ENCODE measurements around the gene MAP4K4. TPM values are rescaled to one million over a fixed set of nuclear protein-coding genes. Genes with fewer than 3 reads are reported as not detected.

MAP4K4 gene
- polyA plus RNA-seq, 4 donors, result 68.7 to 84.3 (median 76.3) TPM

GRCh38 chr2:101855776-101856175, 158.3 kb downstream of the MAP4K4 start:
- DNase-seq (ENCODE audit: low read depth in 4 of 4, low spot score in 2 of 4), result no peak

DNA sequence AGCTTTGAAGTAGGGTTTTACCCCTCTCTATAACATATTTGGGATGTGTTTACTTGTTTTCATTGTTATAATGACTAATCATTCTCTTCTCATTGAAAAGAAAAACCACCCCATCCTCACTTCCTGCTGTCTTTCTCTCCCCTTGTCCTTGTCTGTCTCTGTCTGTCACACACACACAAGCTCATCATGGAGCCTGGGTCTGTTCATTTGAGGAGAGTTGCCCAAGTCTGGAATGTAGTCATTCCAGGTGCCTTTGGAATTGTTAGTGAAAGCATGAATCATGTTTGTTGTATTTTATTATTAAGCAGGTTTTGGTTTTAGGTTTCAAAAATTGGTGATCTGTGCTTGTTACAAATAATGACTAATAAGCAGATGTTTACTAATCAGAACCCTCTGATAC, 160.7 kb downstream of the MAP4K4 start:
- no peak for DNase-seq (ENCODE audit: low read depth in 4 of 4, low spot score in 2 of 4)

DNA sequence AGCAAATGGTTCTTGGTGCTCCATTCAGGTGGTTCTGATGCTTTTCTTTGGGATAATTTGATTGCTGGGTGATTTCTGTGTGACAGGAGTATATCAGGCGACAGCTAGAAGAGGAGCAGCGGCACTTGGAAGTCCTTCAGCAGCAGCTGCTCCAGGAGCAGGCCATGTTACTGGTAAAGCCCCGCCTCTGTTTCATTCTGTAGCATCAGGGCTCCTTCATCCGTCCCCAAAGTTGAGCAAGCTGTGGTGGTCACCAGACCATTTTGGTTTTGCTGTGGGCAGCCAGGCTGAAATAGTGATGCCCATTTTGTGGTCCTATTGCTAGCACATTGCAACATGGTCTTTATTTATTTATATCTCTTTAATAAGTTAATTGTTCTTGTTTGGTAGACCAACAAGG, 161.4 kb downstream of the MAP4K4 start:
- DNase-seq (ENCODE audit: low read depth in 4 of 4, low spot score in 2 of 4), result no peak

DNA sequence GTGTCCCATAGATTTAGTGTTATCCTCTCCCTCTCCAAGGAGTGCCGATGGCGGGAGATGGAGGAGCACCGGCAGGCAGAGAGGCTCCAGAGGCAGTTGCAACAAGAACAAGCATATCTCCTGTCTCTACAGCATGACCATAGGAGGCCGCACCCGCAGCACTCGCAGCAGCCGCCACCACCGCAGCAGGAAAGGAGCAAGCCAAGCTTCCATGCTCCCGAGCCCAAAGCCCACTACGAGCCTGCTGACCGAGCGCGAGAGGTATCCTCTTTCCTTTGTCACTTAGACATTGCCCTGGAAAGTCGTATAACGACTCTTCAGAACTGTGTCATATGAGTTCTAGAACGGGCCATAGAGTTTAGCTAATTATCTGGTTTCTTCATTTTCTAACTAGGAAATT, 162.1 kb downstream of the MAP4K4 start:
- no peak for DNase-seq (ENCODE audit: low read depth in 4 of 4, low spot score in 2 of 4)

GRCh38 chr2:101860157-101860556, 162.7 kb downstream of the MAP4K4 start:
- DNase-seq (ENCODE audit: low read depth in 4 of 4, low spot score in 2 of 4), result no peak

- DNase-seq (ENCODE audit: low read depth in 4 of 4, low spot score in 2 of 4), result no peak
These were observed 163.3 kb downstream of the MAP4K4 start for GRCh38 chr2:101860782-101861181.

DNA sequence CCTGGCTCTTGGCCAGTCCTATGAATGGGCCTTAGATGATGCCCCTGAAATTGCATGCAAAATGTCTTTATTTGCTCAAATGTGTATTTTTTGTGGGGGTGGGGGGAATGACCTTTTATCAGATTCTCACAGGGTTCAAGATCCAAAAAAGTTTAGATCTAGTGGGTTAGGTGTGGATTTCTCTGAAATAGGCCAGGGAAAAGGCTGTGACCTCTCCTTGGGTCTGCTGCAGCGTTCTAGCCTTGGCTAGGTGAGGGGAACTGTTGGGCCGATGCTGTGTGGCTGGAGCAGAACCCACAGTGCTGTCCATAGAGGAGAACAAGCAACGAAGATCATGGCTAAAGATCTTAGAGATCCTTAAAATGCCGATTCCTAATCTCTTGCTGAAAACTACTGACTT, 163.9 kb downstream of the MAP4K4 start:
- no peak for DNase-seq (ENCODE audit: low read depth in 4 of 4, low spot score in 2 of 4)

- no peak for DNase-seq (ENCODE audit: low read depth in 4 of 4, low spot score in 2 of 4)
These were observed 166.0 kb downstream of the MAP4K4 start for GRCh38 chr2:101863534-101863933.

DNA sequence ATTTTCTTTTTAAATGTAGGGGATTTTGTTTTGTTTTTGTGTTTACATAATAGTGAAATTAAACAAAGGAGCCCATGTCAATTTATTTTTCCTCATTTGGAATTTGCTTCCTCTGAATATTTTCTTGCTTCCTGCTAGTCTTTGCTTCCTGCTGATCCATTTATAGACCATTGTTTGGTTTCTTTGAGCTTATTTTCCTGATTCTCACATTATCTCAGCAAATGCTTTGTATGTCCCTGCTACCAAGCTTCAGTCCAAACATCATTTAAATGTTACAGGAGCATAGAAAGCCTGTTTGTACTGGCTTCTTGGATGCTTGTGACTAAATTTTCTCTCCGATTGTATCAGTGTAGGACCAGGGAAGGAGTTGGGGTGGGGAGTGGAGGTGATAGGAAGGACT, 166.9 kb downstream of the MAP4K4 start:
- no peak for DNase-seq (ENCODE audit: low read depth in 4 of 4, low spot score in 2 of 4)

GRCh38 chr2:101868525-101868924, 171.0 kb downstream of the MAP4K4 start:
- DNase-seq (ENCODE audit: low read depth in 4 of 4, low spot score in 2 of 4), result no peak

GRCh38 chr2:101869527-101869926, 172.0 kb downstream of the MAP4K4 start:
- no peak for DNase-seq (ENCODE audit: low read depth in 4 of 4, low spot score in 2 of 4)

- no peak for DNase-seq (ENCODE audit: low read depth in 4 of 4, low spot score in 2 of 4)
These were observed 172.9 kb downstream of the MAP4K4 start for GRCh38 chr2:101870444-101870843.

GRCh38 chr2:101871480-101871879, 174.0 kb downstream of the MAP4K4 start:
- no peak for DNase-seq (ENCODE audit: low read depth in 4 of 4, low spot score in 2 of 4)

DNA sequence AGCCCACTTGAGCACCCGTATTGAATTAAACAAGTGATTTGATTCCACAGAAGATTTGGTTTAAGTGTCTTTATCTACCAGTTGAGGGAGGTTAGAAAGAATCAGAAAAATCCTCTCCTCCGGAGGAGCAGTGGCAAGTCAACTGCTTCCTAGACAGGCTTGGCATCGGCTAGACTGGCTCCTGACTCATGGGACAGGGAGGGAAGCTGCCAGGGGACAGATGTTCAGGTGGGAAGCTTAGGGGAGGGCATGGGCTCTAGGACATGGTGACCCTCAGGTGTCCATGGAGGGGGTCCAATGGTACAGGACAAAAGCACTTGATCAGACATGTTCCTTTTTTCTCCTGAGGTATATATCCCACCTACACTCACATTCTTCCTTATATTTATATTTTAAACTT, 175.0 kb downstream of the MAP4K4 start:
- DNase-seq (ENCODE audit: low read depth in 4 of 4, low spot score in 2 of 4), result no peak

GRCh38 chr2:101873543-101873942, 176.0 kb downstream of the MAP4K4 start:
- no peak for DNase-seq (ENCODE audit: low read depth in 4 of 4, low spot score in 2 of 4)

DNA sequence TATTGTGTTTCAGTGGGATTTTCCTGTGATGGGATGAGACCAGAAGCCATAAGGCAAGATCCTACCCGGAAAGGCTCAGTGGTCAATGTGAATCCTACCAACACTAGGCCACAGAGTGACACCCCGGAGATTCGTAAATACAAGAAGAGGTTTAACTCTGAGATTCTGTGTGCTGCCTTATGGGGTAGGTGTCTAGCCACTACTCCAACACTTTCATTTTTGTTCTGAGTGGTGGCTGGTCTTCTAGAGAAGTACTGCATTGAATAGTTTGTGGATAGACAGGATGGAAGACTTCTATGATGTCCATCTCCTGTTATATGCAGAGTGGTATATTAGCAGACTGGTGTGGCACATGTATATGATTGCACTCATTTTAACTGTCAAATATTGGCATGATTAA, 176.6 kb downstream of the MAP4K4 start:
- no peak for DNase-seq (ENCODE audit: low read depth in 4 of 4, low spot score in 2 of 4)

DNA sequence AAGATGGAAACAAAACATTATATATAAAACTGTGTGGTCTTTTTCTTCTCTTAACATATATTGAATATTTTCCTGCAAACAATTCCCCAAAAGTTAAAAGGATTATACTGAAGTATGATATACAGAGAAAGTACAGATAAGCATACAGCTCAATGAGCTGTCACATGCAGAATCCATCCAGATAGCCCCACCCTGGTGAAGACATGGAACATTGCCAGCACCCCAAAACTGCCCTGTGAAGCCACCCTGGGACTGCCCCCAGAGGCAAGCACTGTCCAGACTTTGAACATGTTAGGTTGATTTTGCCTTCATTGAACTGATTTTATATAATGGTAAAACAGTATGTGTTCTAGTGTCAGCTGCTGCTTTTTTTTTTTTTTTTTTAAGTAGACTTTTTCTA, 182.0 kb downstream of the MAP4K4 start:
- no peak for DNase-seq (ENCODE audit: low read depth in 4 of 4, low spot score in 2 of 4)

- no peak for DNase-seq (ENCODE audit: low read depth in 4 of 4, low spot score in 2 of 4)
These were observed 183.6 kb downstream of the MAP4K4 start for GRCh38 chr2:101881131-101881530.

- DNase-seq (ENCODE audit: low read depth in 4 of 4, low spot score in 2 of 4), result no peak
These were observed 185.3 kb downstream of the MAP4K4 start for GRCh38 chr2:101882769-101883307.

GRCh38 chr2:101883860-101884259, 186.4 kb downstream of the MAP4K4 start:
- DNase-seq (ENCODE audit: low read depth in 4 of 4, low spot score in 2 of 4), result peak in 1 of 4 donors; percentile 10

DNA sequence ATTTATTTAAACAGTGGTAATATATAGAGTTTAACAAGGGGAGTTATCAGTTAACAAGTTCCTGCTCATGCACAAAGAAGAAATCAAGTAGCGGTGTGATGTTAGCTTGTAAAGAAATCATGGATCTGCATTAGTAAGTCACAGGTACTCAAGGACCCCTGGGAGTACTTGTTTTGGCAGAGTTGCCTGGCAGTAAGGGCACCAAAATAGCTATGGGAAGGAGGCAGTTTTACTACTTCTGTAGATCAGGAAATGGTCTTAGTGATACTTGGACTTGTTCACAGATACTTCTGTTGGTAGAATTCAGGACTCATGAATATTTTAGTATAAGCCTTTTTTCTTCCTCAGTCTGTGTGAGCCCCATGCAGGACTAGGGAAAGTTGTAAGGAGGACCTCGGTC, 186.9 kb downstream of the MAP4K4 start:
- no peak for DNase-seq (ENCODE audit: low read depth in 4 of 4, low spot score in 2 of 4)

DNA sequence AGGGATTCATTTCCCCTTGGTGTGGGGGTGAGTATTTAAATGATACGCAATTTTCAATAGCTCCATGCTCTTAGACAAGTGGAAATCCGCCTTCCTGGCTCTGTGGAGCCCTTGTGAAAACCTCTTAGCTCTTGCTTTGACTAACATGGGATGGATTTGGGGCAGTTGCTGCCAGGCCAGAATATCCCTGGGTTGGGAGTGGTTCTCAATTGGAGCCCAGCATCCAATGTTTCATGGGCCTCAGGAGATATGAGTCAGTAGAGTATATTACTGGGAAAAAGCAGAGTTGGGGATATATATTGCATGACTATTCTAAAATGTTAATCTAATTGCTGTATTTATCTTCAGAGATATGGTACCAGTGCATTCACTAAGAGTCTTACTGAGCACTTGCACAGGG, 189.8 kb downstream of the MAP4K4 start:
- no peak for DNase-seq (ENCODE audit: low read depth in 4 of 4, low spot score in 2 of 4)

DNA sequence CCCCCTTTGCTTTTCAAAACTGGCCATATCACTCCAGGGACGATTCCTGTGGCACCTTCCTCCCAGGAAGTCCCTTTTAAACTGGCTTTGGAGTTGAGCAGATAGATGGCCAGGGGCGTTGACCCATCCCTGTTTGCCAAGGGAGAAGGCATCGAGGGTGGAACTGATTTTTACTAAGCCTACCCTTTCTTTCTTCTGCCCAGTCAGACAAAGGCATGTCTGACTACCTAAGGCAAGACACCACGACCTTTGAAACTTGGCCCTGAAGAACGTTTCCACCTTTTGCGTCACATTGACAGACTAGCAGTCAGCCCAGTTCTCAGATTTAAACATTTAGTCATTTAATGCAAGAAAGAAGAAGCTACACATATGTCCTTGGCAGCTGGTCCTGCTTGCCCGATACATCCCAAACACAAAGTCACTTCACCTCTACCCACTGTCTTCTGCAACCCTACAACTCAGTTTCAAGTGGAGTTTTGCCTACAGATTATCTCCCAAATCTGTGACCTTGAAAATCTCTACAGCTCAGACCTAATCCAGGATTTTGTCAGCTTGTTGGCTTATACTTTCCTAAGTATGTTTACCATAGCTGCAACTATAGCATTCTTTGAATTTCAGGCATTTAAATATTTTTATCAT, 192.1 kb downstream of the MAP4K4 start:
- DNase-seq (ENCODE audit: low read depth in 4 of 4, low spot score in 2 of 4), result no peak

Measured in left renal cortex interstitium (tissue), 4 donors.